H1 (cell line): ENCODE measurements around the gene MUC4. TPM values are rescaled to one million over a fixed set of nuclear protein-coding genes. Genes with fewer than 3 reads are reported as not detected.
"Not testable (repeated sequence)": the region's sequence is repeated elsewhere in the genome, so short reads cannot be mapped to it uniquely, and the experiment has no call there.

Experiments
- CTCF ChIA-PET: fragments of 300-600 bp; sonication (Branson Sonifier 250); formaldehyde crosslinking; loops from one replicate; lab custom pipeline; 2021; ENCODE audit not compliant: partially characterized antibody; lab: Charles Lee
- POLR2A ChIA-PET: fragments of 300-600 bp; sonication (Branson Sonifier 250); formaldehyde crosslinking; loops from one replicate; lab custom pipeline; 2021; ENCODE audit warnings: inconsistent platforms; ENCODE audit not compliant: partially characterized antibody; lab: Charles Lee
- DNase-seq, 2 experiments: peaks; one replicate each; pipeline versions ENCODE4 v3.0.0 to v3.0.0-alpha.2; 2010 to 2022; ENCODE audit warnings: low spot score in 2 of 2, low read depth in 1 of 2, mixed read lengths in 1 of 2
- FAIRE-seq: peaks from 2 replicates; lab custom pipeline; 2011; peaks lifted over from hg19 to GRCh38; lab: Jason Lieb, UNC
- H2AFZ ChIP-seq: 2 replicates; pipeline ENCODE4 v1.8.1; 2012; ENCODE audit warnings: low read length, inconsistent platforms
- H2AK5ac ChIP-seq: 2 replicates; pipeline ENCODE4 v1.6.1; 2013; ENCODE audit warnings: low read depth, low read length
- H2BK120ac ChIP-seq: replicated peaks from 2 replicates; pipeline ENCODE3; 2013; ENCODE audit warnings: low read depth, low read length, inconsistent platforms
- H2BK12ac ChIP-seq: 2 replicates; pipeline ENCODE4 v1.6.1; 2013; ENCODE audit warnings: low read depth, low read length
- H2BK15ac ChIP-seq: 2 replicates; pipeline ENCODE4 v1.6.1; 2013; ENCODE audit warnings: low read length
- H2BK20ac ChIP-seq: 2 replicates; pipeline ENCODE4 v1.6.1; 2013; ENCODE audit warnings: low read length
- H2BK5ac ChIP-seq: 2 replicates; pipeline ENCODE4 v1.6.1; 2013; ENCODE audit warnings: low read depth, low read length
- H3K14ac ChIP-seq: 2 replicates; pipeline ENCODE4 v1.6.1; 2013; ENCODE audit warnings: inconsistent platforms; ENCODE audit not compliant: insufficient read length
- H3K18ac ChIP-seq: 2 replicates; pipeline ENCODE4 v1.6.1; 2013; ENCODE audit warnings: low read length; ENCODE audit errors: extremely low read depth
- H3K23ac ChIP-seq: 2 replicates; pipeline ENCODE4 v1.6.1; 2013; ENCODE audit warnings: inconsistent platforms; ENCODE audit not compliant: insufficient read length
- H3K23me2 ChIP-seq: 2 replicates; pipeline ENCODE4 v1.6.1; 2013; ENCODE audit warnings: low read depth, low read length
- H3K27ac ChIP-seq: 2 replicates; pipeline ENCODE4 v1.6.1; 2011; ENCODE audit warnings: low read depth, low read length, inconsistent platforms
- H3K27me3 ChIP-seq, 4 experiments: replicated peaks in 1 of 4; 1 replicate in 1 of 4; 2 replicates in 3 of 4; pipeline versions ENCODE4 v1.6.1 to v1.8.1; 2011 to 2013; ENCODE audit warnings: low read length in 3 of 4, mild to moderate bottlenecking in 3 of 4, inconsistent platforms in 2 of 4, mixed read lengths in 2 of 4, moderate library complexity in 1 of 4; ENCODE audit not compliant: control insufficient read depth in 3 of 4, insufficient read depth in 3 of 4; ENCODE audit errors: extremely low read depth in 1 of 4
- H3K36me3 ChIP-seq, 4 experiments: 2 replicates each; pipeline versions ENCODE4 v1.6.1 to v1.8.1; 2011 to 2013; ENCODE audit warnings: mild to moderate bottlenecking in 4 of 4, low read length in 3 of 4, moderate library complexity in 2 of 4, control low read depth in 1 of 4, inconsistent platforms in 1 of 4; ENCODE audit not compliant: insufficient read depth in 4 of 4, control insufficient read depth in 2 of 4
- H3K4ac ChIP-seq: replicated peaks from 2 replicates; pipeline ENCODE3; 2013; ENCODE audit warnings: low read length, low read depth, mixed read lengths, inconsistent platforms; ENCODE audit not compliant: insufficient read length
- H3K4me1 ChIP-seq, 4 experiments: replicated peaks in 1 of 4; 1 replicate in 1 of 4; 2 replicates in 3 of 4; pipeline versions ENCODE4 v1.6.1 to v1.8.1; 2011 to 2013; ENCODE audit warnings: low read length in 3 of 4, inconsistent platforms in 2 of 4, mixed read lengths in 1 of 4; ENCODE audit not compliant: insufficient read depth in 4 of 4, control insufficient read depth in 3 of 4
- H3K4me2 ChIP-seq, 2 experiments: 2 replicates each; pipeline versions ENCODE4 v1.6.1 to v1.8.1; 2011 to 2013; ENCODE audit warnings: low read depth in 2 of 2, low read length in 2 of 2, control low read depth in 1 of 2, inconsistent platforms in 1 of 2, mild to moderate bottlenecking in 1 of 2; ENCODE audit not compliant: insufficient read depth in 1 of 2
- H3K4me3 ChIP-seq, 4 experiments: fragments of 200-600, 300-600 bp in 1 of 4; sonication (generic), shearing (Covaris generic), sonication (Bioruptor Twin) in 1 of 4; 2 replicates each; pipeline versions ENCODE4 v1.5.1 to v1.8.1; 2011 to 2016; ENCODE audit warnings: low read length in 4 of 4, low read depth in 3 of 4, control low read depth in 2 of 4, inconsistent platforms in 2 of 4, mild to moderate bottlenecking in 2 of 4, mixed read lengths in 1 of 4, moderate library complexity in 1 of 4; ENCODE audit not compliant: insufficient read depth in 2 of 4; ENCODE audit errors: extremely low read depth in 1 of 4
- H3K56ac ChIP-seq: replicated peaks from 2 replicates; pipeline ENCODE3; 2013; ENCODE audit warnings: low read depth, mild to moderate bottlenecking, mixed read lengths, low read length, inconsistent platforms; ENCODE audit not compliant: insufficient read length
- H3K79me1 ChIP-seq: 2 replicates; pipeline ENCODE4 v1.6.1; 2013; ENCODE audit warnings: low read depth, low read length, control low read depth
- H3K79me2 ChIP-seq, 2 experiments: 2 replicates each; pipeline versions ENCODE4 v1.6.1 to v1.8.1; 2012 to 2013; ENCODE audit warnings: low read length in 2 of 2, mild to moderate bottlenecking in 2 of 2, inconsistent platforms in 1 of 2; ENCODE audit not compliant: insufficient read depth in 2 of 2, control insufficient read depth in 1 of 2
- H3K9ac ChIP-seq, 4 experiments: replicated peaks in 1 of 4; 1 replicate in 1 of 4; 2 replicates in 3 of 4; pipeline versions ENCODE4 v1.6.1 to v1.8.1; 2011 to 2013; ENCODE audit warnings: low read depth in 3 of 4, low read length in 3 of 4, control low read depth in 2 of 4, mild to moderate bottlenecking in 2 of 4, moderate library complexity in 2 of 4, inconsistent platforms in 1 of 4; ENCODE audit errors: extremely low read depth in 1 of 4
- H3K9me3 ChIP-seq, 2 experiments: 2 replicates each; pipeline versions ENCODE4 v1.6.1 to v1.8.1; 2012 to 2013; ENCODE audit warnings: mild to moderate bottlenecking in 2 of 2, moderate library complexity in 2 of 2, control low read depth in 1 of 2, inconsistent platforms in 1 of 2, low read depth in 1 of 2, low read length in 1 of 2, mixed read lengths in 1 of 2; ENCODE audit not compliant: insufficient read depth in 2 of 2
- H4K20me1 ChIP-seq, 2 experiments: replicated peaks in 1 of 2; 2 replicates each; pipeline versions ENCODE3 to v1.8.1; 2011 to 2013; ENCODE audit warnings: inconsistent platforms in 2 of 2, low read length in 2 of 2, mild to moderate bottlenecking in 1 of 2; ENCODE audit not compliant: insufficient read depth in 2 of 2, control insufficient read depth in 1 of 2
- H4K5ac ChIP-seq: 2 replicates; pipeline ENCODE4 v1.6.1; 2013; ENCODE audit warnings: low read length, low read depth, mixed read lengths, inconsistent platforms; ENCODE audit not compliant: insufficient read length
- H4K8ac ChIP-seq: 2 replicates; pipeline ENCODE4 v1.8.0; 2013; ENCODE audit warnings: mild to moderate bottlenecking, moderate library complexity, low read length, inconsistent platforms; ENCODE audit not compliant: insufficient read depth; ENCODE audit errors: extremely low read depth
- H4K91ac ChIP-seq: replicated peaks from 2 replicates; pipeline ENCODE3; 2013; ENCODE audit warnings: low read length, mixed read lengths, inconsistent platforms; ENCODE audit not compliant: insufficient read length
- SIN3A ChIP-seq, 2 experiments: IDR thresholded peaks in 1 of 2; conservative IDR thresholded peaks in 1 of 2; 2 replicates each; pipeline ENCODE4 v1.6.1; 2011 to 2012; ENCODE audit warnings: low read length in 2 of 2, improper control_type of control experiment in 1 of 2, low read depth in 1 of 2, mild to moderate bottlenecking in 1 of 2
- WGBS, 2 experiments: shearing (Covaris generic) in 1 of 2; methylation state at CpG; one replicate each; pipeline versions ENCODE4 v1.1.6 to v1.1.7; 2013 to 2015; ENCODE audit warnings: low lambda C conversion rate in 2 of 2, mixed read lengths in 2 of 2, inconsistent platforms in 1 of 2, low coverage in 1 of 2, missing lambda C conversion rate in 1 of 2; ENCODE audit not compliant: insufficient replicate concordance in 2 of 2, insufficient coverage in 1 of 2, insufficient read length in 1 of 2; ENCODE audit errors: extremely low coverage in 1 of 2, missing lambda C conversion rate in 1 of 2; 5-methylcytosine and 5-hydroxymethylcytosine counted together
- polyA plus RNA-seq, 7 experiments: library from polyadenylated mRNA; depleted of rRNA in 3 of 7; stranded (reverse) in 5 of 7; unstranded in 2 of 7; fragments of >200 nt in 5 of 7; fragments of 200-250 nt in 2 of 7; gene quantifications; 1 replicate in 5 of 7; 2 replicates in 1 of 7; 4 replicates in 1 of 7; pipeline versions ENCODE4 v1.2.1 to v1.2.3, GENCODE V29; 2011 to 2013; ENCODE audit warnings: missing spikeins in 2 of 7, mixed read lengths in 2 of 7
- total RNA-seq: library from RNA; stranded (reverse); fragmentation: NEBNext Ultra II Directional; extraction: Animal tissue kit (Norgen Biotek cat#: 25700); gene quantifications from 2 replicates; pipeline ENCODE4 v1.2.1, GENCODE V29; 2021

Gene MUC4
- total and polyA plus RNA-seq, 2 of the 8 experiments (the other 6 are each of a cell fraction or from before 2014, with no cell fraction given), result 0.89 to 2.0 TPM

DNA sequence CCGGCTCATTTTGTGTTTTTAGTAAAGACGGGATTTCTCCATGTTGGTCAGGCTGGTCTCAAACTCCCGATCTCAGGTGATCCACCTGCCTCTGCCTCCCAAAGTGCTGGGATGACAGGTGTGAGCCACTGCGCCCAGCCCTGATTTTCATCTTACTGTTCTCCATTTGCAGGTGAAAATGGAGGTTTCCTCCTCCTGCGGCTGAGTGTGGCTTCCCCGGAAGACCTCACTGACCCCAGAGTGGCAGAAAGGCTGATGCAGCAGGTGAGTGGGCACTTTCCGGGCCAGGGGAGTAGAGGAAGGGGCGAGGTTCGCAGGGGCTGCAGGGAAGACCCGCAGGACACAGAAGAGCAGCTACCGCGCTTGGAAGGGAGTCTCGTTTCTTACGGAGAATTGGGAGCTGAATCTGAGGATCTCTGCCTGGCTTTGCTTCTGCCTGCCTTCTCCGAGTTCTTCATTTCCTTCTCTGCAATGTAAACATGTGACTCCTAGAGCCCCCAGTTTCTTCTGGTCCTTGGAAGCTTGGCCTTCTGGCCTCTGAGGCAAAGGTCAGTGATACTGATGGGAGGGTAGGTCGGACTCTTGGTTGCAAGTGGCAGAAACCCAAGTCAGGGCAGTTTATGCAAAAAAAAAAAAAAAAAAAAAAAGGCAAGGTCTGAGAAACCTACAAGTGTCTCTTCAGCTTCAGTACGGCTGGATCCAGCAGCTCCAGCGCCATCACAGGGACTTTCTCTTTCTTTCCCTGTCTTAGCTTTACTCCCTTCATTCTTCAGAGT, 82.1 kb downstream of the MUC4 start (continued):
- no peak for TF ChIP-seq SIN3A (conservative IDR thresholded peaks at IDR 0.05 in 1 of 2, IDR thresholded peaks at IDR 0.05 in 1 of 2; ENCODE audit: low read depth in 1 of 2, low read length in 2 of 2)
- TF ChIP-seq, all 59 proteins: peak for 0

DNA sequence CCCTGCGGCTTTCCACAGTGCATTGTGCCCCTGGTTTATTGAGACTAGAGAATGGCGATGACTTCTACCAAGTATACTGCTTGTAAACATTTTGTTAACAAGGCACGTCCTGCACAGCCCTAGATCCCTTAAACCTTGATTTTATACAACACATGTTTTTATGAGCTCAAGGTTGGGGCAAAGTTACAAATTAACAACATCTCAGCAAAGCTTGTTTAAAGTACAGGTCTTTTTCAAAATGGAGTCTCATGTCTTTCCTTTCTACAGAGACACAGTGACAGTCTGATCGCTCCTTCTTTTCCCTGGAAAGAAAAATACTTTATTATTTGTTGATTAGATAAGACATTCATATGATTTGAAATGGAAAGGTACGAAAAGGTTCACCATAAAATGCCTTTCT, 82.9 kb downstream of the MUC4 start:
- H3K4ac ChIP-seq, H2BK5ac ChIP-seq, H3K18ac ChIP-seq, H4K20me1 ChIP-seq, H3K9ac ChIP-seq, H3K9me3 ChIP-seq, H3K14ac ChIP-seq, H2AK5ac ChIP-seq, DNase-seq, H3K4me1 ChIP-seq, H3K4me3 ChIP-seq, H4K5ac ChIP-seq, H4K8ac ChIP-seq, H2BK20ac ChIP-seq, H3K56ac ChIP-seq, H3K27ac ChIP-seq, H2AFZ ChIP-seq, H3K23me2 ChIP-seq, H2BK12ac ChIP-seq, H3K23ac ChIP-seq, H2BK15ac ChIP-seq, H3K79me2 ChIP-seq, POLR2A ChIA-PET, H3K4me2 ChIP-seq, H4K91ac ChIP-seq, FAIRE-seq, H3K36me3 ChIP-seq, H2BK120ac ChIP-seq, H3K79me1 ChIP-seq, H3K27me3 ChIP-seq: not testable (repeated sequence)
- CTCF ChIA-PET, result interaction anchor here (2.7 kb wide), 1 partner anchor 10 kb away, joined by 10 read pairs; no protein-coding TSS in a partner anchor
- WGBS, 2 experiments, result 90% methylated on average over 4 of the region's 5 CpGs; no CpG with 5 or more reads in 1 of the 2 experiments
